Upper lobe of left lung (tissue), 6 donors: ENCODE data around the gene TMEM203. TPM values are rescaled to one million over a fixed set of nuclear protein-coding genes. Genes with fewer than 3 reads are reported as not detected.

ENCODE experiments used
- ATAC-seq, 2 donors: fragments of 200-7000 bp; cut with Tn5 transposase; one replicate each; pipeline ENCODE4 v1.9.1; 2022; ENCODE audit warnings: mild to moderate bottlenecking in 2 of 2, moderate library complexity in 2 of 2; ENCODE audit not compliant: low FRiP score in 2 of 2
- DNase-seq, 2 donors: peaks; one replicate each; pipeline ENCODE4 v3.0.0-alpha.2; 2019 to 2020
- H3K27ac ChIP-seq, 4 donors: fragments of 200-600 bp; sonication (generic); one replicate each; pipeline ENCODE4 v1.5.1; 2016 to 2019
- H3K27me3 ChIP-seq, 4 donors: fragments of 200-600 bp; sonication (generic); one replicate each; pipeline ENCODE4 v1.5.1; 2017 to 2019
- H3K36me3 ChIP-seq, 4 donors: fragments of 200-600 bp; sonication (generic); one replicate each; pipeline ENCODE4 v1.5.1; 2016 to 2019
- H3K4me1 ChIP-seq, 4 donors: fragments of 200-600 bp; sonication (generic); one replicate each; pipeline ENCODE4 v1.5.1; 2018 to 2019
- H3K4me3 ChIP-seq, 4 donors: fragments of 200-600 bp; sonication (generic); one replicate each; pipeline ENCODE4 v1.5.1; 2017 to 2019; ENCODE audit warnings: mild to moderate bottlenecking in 2 of 4, moderate library complexity in 1 of 4
- H3K9me3 ChIP-seq, 4 donors: fragments of 200-600 bp; sonication (generic); one replicate each; pipeline ENCODE4 v1.5.1; 2018 to 2019
- EP300 ChIP-seq, 4 donors: sonication (generic); formaldehyde crosslinking; IDR thresholded peaks; one replicate each; pipeline ENCODE4 v1.5.1; 2017; ENCODE audit warnings: antibody characterized with exemption in 4 of 4, control low read depth in 2 of 4
- POLR2A ChIP-seq, 4 donors: fragments of 450-650 bp; IDR thresholded peaks; one replicate each; pipeline ENCODE4 v1.5.1; 2016 to 2017; ENCODE audit warnings: antibody characterized with exemption in 4 of 4, mild to moderate bottlenecking in 2 of 4
- POLR2AphosphoS5 ChIP-seq, 2 donors: sonication (generic); formaldehyde crosslinking; IDR thresholded peaks; one replicate each; pipeline ENCODE4 v1.5.1; 2017; ENCODE audit warnings: antibody characterized with exemption in 2 of 2
- WGBS, 2 donors: methylation state at CpG; one replicate each; pipeline ENCODE4 v1.1.5; 2017 to 2018; 5-methylcytosine and 5-hydroxymethylcytosine counted together
- total RNA-seq, 6 donors: library from RNA; depleted of rRNA in 4 of 6; stranded (reverse); fragments of >200 nt in 4 of 6; gene quantifications; one replicate each; pipeline versions ENCODE4 v1.1.0 to v1.2.1, GENCODE V29; 2016 to 2021
- TF ChIP-seq, protein P1 (sequence below), 6 experiments: fragments of 450-650 bp in 4 of 6; fragments of 200-600 bp in 2 of 6; sonication (generic) in 2 of 6; IDR thresholded peaks; one replicate each; pipeline ENCODE4 v1.5.1; 2016 to 2019; ENCODE audit warnings: antibody characterized with exemption in 6 of 6
- donor health status: DM: no; HTN: no; CAD: no; lungs with moderate emphysema.
- donor health status: DM: no; HTN: yes; CAD: no; lungs with severe emphysema.

The TMEM203 gene
- total RNA-seq, 6 donors from 2014 or later, result 17.8 to 35.5 (median 31.1) TPM

DNA sequence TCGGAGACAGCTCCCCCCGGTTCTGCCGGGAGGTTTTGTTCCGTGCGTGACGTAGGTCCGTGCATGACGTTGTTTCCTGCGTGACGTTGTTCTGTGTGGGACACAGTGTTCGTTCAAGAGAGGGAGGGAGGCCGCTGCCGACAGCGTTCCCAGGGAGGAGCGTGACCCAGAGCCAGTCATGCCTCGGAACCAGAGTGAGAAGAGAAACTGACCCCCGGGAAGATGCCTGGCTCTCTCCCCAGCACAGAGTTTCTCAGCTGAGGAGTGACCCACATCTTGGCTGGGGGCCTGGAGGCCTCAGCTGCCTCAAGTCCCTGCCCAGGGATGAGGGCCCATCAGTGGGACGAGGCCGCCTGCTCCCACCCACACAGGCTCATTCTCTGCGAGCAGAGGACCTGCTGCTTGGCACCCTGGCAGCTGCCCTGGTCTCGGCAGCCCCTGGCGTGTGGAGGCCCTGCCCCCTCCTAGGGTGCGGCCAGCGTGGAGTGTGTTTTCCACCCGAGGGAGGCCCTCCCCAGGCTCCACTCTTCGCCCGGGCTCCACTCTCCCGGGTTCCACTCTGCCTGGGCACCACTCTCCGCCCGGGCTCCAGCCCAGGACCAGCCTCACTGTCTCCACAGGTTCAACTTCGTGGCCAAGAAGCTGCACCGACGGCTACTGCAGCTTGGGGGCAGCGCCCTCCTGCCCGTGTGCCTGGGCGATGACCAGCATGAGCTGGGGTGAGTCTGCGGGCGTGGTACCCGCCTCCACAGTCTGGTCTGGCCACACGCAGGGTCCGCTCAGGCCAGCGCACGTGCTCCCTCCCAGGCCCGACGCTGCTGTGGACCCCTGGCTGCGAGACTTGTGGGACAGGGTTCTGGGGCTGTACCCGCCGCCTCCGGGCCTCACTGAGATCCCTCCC, 8.0 kb upstream of the TMEM203 start:
- TF ChIP-seq POLR2AphosphoS5 (IDR thresholded peaks at IDR 0.05), result no peak
- no peak for TF ChIP-seq POLR2A (IDR thresholded peaks at IDR 0.05)
- TF ChIP-seq EP300 (IDR thresholded peaks at IDR 0.05), result no peak
- TF ChIP-seq, protein P1, sequence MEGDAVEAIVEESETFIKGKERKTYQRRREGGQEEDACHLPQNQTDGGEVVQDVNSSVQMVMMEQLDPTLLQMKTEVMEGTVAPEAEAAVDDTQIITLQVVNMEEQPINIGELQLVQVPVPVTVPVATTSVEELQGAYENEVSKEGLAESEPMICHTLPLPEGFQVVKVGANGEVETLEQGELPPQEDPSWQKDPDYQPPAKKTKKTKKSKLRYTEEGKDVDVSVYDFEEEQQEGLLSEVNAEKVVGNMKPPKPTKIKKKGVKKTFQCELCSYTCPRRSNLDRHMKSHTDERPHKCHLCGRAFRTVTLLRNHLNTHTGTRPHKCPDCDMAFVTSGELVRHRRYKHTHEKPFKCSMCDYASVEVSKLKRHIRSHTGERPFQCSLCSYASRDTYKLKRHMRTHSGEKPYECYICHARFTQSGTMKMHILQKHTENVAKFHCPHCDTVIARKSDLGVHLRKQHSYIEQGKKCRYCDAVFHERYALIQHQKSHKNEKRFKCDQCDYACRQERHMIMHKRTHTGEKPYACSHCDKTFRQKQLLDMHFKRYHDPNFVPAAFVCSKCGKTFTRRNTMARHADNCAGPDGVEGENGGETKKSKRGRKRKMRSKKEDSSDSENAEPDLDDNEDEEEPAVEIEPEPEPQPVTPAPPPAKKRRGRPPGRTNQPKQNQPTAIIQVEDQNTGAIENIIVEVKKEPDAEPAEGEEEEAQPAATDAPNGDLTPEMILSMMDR (IDR thresholded peaks at IDR 0.05), result no peak
- DNase-seq (peak in 1 of 2 donors; percentile 78), ATAC-seq (no peak)
- H3K36me3 ChIP-seq, result peaks cover 0 to 45% (median 17%) of the 10 kb centered on the region in 4 donors
- H3K9me3 ChIP-seq, result no peaks in the 10 kb centered on the region
- H3K27me3 ChIP-seq, result no peaks in the 10 kb centered on the region
- WGBS, 2 donors, result 92 to 93% methylated on average over 21 to 43 of the region's 49 CpGs
- no peak overlapping the region for H3K4me3 ChIP-seq
- H3K4me1 ChIP-seq, result peaks cover 16 to 19% (median 17%) of the 10 kb centered on the region in 4 donors
- no peak overlapping the region for H3K27ac ChIP-seq

DNA sequence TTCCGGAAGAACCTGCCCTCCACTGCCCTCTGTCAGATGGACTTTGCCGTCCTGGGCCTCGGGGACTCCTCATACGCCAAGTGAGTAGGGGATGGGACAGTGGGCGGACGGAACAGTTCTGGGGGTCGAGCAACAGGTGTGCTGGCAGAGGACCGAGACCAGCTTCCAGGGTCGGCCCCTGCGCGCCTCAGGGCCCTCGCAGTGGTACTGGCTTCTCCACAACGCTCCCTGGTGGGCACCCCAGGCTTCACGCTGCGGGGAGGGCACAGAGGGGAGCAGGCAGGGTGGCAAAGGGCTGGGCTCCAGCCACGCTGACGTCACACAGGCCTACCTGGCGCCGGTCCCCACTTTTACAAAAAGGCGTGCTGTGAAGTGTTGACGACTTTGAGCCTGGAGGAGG, 7.1 kb upstream of the TMEM203 start:
- DNase-seq (peak in 1 of 2 donors; percentile 70), ATAC-seq (no peak)
- H3K4me1 ChIP-seq, result peaks cover 7 to 13% (median 9%) of the 10 kb centered on the region in 4 donors
- no peak overlapping the region for H3K4me3 ChIP-seq
- peaks cover 0 to 48% (median 17%) of the 10 kb centered on the region in 4 donors for H3K36me3 ChIP-seq
- no peaks in the 10 kb centered on the region for H3K27me3 ChIP-seq
- no peak overlapping the region for H3K27ac ChIP-seq
- H3K9me3 ChIP-seq, result no peaks in the 10 kb centered on the region
- TF ChIP-seq, protein P1 (IDR thresholded peaks at IDR 0.05), result no peak
- TF ChIP-seq EP300 (IDR thresholded peaks at IDR 0.05), result no peak
- TF ChIP-seq POLR2AphosphoS5 (IDR thresholded peaks at IDR 0.05), result no peak
- TF ChIP-seq POLR2A (IDR thresholded peaks at IDR 0.05), result no peak
- 84 to 94% methylated on average over 7 to 20 of the region's 21 CpGs for WGBS, 2 donors

DNA sequence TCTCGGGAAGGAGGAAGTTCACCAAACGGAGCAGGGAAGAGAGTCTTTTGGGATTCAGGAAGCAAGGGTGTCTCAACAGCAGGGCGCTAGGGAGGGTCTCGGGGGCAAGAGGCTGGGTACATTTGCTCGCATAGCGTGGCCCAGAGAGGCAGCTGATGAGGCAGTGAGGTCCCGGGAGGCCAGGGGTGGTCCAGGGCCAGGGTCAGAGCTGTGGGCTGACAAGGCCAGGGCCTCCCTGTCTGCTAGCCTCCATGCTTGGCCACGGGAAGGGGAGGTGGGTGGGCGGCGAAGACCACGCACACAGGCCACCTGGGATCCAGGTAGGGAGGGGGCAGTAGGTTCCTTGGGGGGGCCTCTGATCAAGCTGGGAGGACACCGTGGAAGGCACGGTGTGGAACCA, 6.1 kb upstream of the TMEM203 start:
- H3K27ac ChIP-seq, result no peak overlapping the region
- no peaks in the 10 kb centered on the region for H3K27me3 ChIP-seq
- H3K4me3 ChIP-seq, result no peak overlapping the region
- TF ChIP-seq POLR2A (IDR thresholded peaks at IDR 0.05) (no peak), POLR2AphosphoS5 (IDR thresholded peaks at IDR 0.05) (no peak), EP300 (IDR thresholded peaks at IDR 0.05) (no peak)
- TF ChIP-seq, protein P1 (IDR thresholded peaks at IDR 0.05), result no peak
- H3K9me3 ChIP-seq, result no peaks in the 10 kb centered on the region
- peaks cover 0 to 49% (median 17%) of the 10 kb centered on the region in 4 donors for H3K36me3 ChIP-seq
- DNase-seq (peak in 1 of 2 donors; percentile 49), ATAC-seq (no peak)
- peaks cover 4 to 12% (median 7%) of the 10 kb centered on the region in 4 donors for H3K4me1 ChIP-seq
- 76 to 88% methylated on average over 13 of the region's 13 CpGs for WGBS, 2 donors

DNA sequence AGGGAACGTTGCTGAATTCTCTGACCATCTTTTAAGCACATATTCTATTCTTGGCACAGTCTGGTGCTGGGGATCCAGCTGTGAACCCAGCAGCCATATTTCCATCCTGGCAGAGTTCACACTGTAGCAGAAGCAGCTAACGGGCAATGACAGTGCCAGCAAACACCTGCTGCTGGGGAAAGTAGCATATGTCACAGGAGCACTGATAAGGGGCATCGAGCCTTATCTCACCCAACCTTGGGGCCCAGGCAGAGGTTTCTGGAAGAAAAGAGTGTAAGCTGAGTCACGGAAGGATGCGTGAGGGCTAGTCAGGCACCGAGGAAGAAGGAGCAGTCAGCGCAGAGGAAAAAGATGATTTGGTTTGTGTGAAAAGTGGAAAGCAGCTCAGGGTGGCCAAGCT, 1.2 kb upstream of the TMEM203 start:
- 74 to 76% methylated on average over 7 of the region's 7 CpGs for WGBS, 2 donors
- H3K9me3 ChIP-seq, result no peaks in the 10 kb centered on the region
- peaks cover 0 to 21% (median 9%) of the 10 kb centered on the region in 4 donors for H3K36me3 ChIP-seq
- ATAC-seq (no peak), DNase-seq (no peak)
- no peaks in the 10 kb centered on the region for H3K27me3 ChIP-seq
- H3K27ac ChIP-seq, result no peak overlapping the region
- H3K4me3 ChIP-seq, result peak overlapping the region in 3 of 4 donors; percentile 87 to 96 (median 94)
- peaks cover 25 to 56% (median 40%) of the 10 kb centered on the region in 4 donors for H3K4me1 ChIP-seq
- TF ChIP-seq POLR2A (IDR thresholded peaks at IDR 0.05), result no peak
- TF ChIP-seq POLR2AphosphoS5 (IDR thresholded peaks at IDR 0.05), result no peak
- TF ChIP-seq, protein P1 (IDR thresholded peaks at IDR 0.05), result no peak
- TF ChIP-seq EP300 (IDR thresholded peaks at IDR 0.05), result no peak
